Activated CD4-positive, alpha-beta T cell treated with anti-CD3 and anti-CD28 coated beads, Interleukin-2, amount 10 ng/mL, durations not matched to agents 7 days and 5 days (primary cell): ENCODE measurements around the gene RTP2. TPM values are rescaled to one million over a fixed set of nuclear protein-coding genes. Genes with fewer than 3 reads are reported as not detected.

Source experiments
- total RNA-seq, 2 experiments: library from RNA; stranded (reverse); gene quantifications; one replicate each; pipeline ENCODE4 v1.2.3, GENCODE V29; 2021

RTP2 gene
- total RNA-seq, 2 experiments from 2014 or later: not detected

Other genes starting within 250 kb of the RTP2 start
- gene SST, start 32.2 kb downstream of the RTP2 start, total RNA-seq: not detected
- gene BCL6, start 42.9 kb upstream of the RTP2 start, total RNA-seq: 10 to 100 TPM; 12.0 to 12.7 TPM